OCI-LY1 (cell line): ENCODE data around the gene EFR3B.

ENCODE experiments used
- H2AFZ ChIP-seq: fragments of 200-600 bp; sonication (generic), shearing (Covaris generic); 2 replicates; pipeline ENCODE4 v1.6.0; 2014; ENCODE audit warnings: antibody characterized with exemption, mild to moderate bottlenecking, low read length
- H3F3A ChIP-seq: fragments of 200-600 bp; sonication (generic), shearing (Covaris generic); 2 replicates; pipeline ENCODE4 v1.6.0; 2014; ENCODE audit warnings: mild to moderate bottlenecking, antibody characterized with exemption, low read length, moderate library complexity; ENCODE audit not compliant: insufficient read depth
- H3K27ac ChIP-seq: fragments of 200-600 bp; sonication (generic); 2 replicates; pipeline ENCODE4 v1.5.1; 2014; ENCODE audit warnings: low read length, mixed run types, mild to moderate bottlenecking, low read depth; ENCODE audit not compliant: poor library complexity, severe bottlenecking
- H3K27me3 ChIP-seq: fragments of 200-600 bp; sonication (generic); 2 replicates; pipeline ENCODE4 v1.6.0; 2014; ENCODE audit warnings: antibody characterized with exemption, mild to moderate bottlenecking, low read length, moderate library complexity; ENCODE audit not compliant: insufficient read depth
- H3K36me3 ChIP-seq: fragments of 200-600 bp; sonication (generic); 2 replicates; pipeline ENCODE4 v1.6.1; 2014; ENCODE audit warnings: mild to moderate bottlenecking, antibody characterized with exemption, low read length, moderate library complexity, mixed read lengths; ENCODE audit not compliant: insufficient read depth
- H3K4me1 ChIP-seq: fragments of 200-600 bp; sonication (generic); 2 replicates; pipeline ENCODE4 v1.5.1; 2014; ENCODE audit warnings: mild to moderate bottlenecking, low read length, moderate library complexity; ENCODE audit not compliant: insufficient read depth, severe bottlenecking
- H3K4me2 ChIP-seq: fragments of 200-600 bp; sonication (generic), shearing (Covaris generic); 2 replicates; pipeline ENCODE4 v1.6.1; 2014; ENCODE audit warnings: low read length
- H3K4me3 ChIP-seq: fragments of 200-600 bp; sonication (generic); 2 replicates; pipeline ENCODE4 v1.5.1; 2014; ENCODE audit warnings: low read length, low read depth, mild to moderate bottlenecking, mixed read lengths; ENCODE audit not compliant: poor library complexity, severe bottlenecking
- H3K79me2 ChIP-seq: fragments of 200-600 bp; shearing (Covaris generic); 2 replicates; pipeline ENCODE4 v1.6.1; 2016; ENCODE audit warnings: mixed run types, low read length, mixed read lengths; ENCODE audit not compliant: insufficient read depth
- H3K9ac ChIP-seq: fragments of 200-600 bp; sonication (generic), shearing (Covaris generic); 2 replicates; pipeline ENCODE4 v1.6.1; 2014; ENCODE audit warnings: mild to moderate bottlenecking, low read length, mixed read lengths
- H3K9me2 ChIP-seq: fragments of 200-600 bp; sonication (generic), shearing (Covaris generic); 2 replicates; pipeline ENCODE4 v1.6.1; 2014; ENCODE audit warnings: low read depth, mild to moderate bottlenecking, low read length, mixed read lengths
- H3K9me3 ChIP-seq: fragments of 200-600 bp; shearing (Covaris generic); 2 replicates; pipeline ENCODE4 v1.6.1; 2014; ENCODE audit warnings: low read length, mixed read lengths
- H4K20me1 ChIP-seq: fragments of 200-600 bp; sonication (generic), shearing (Covaris generic); 2 replicates; pipeline ENCODE4 v1.6.0; 2016; ENCODE audit warnings: mild to moderate bottlenecking, low read length; ENCODE audit not compliant: insufficient read depth
- CTCF ChIP-seq: fragments of 200-600 bp; sonication (generic), shearing (Covaris generic); IDR thresholded peaks from 2 replicates; pipeline ENCODE4 v1.5.1; 2017; ENCODE audit warnings: mild to moderate bottlenecking, antibody characterized with exemption, low read length, moderate library complexity, mixed read lengths
- EZH2 ChIP-seq: fragments of 200-600 bp; sonication (generic), shearing (Covaris generic); IDR thresholded peaks from 2 replicates; pipeline ENCODE4 v1.8.0; 2017; ENCODE audit warnings: borderline replicate concordance, mixed run types, mild to moderate bottlenecking, antibody characterized with exemption, low read length, moderate library complexity, mixed read lengths

EFR3B gene

GRCh38 chr2:25000036-25000435 is 41.8 kb upstream of the EFR3B start:
- no peaks in the 10 kb centered on the region for H3K79me2 ChIP-seq
- no peaks in the 10 kb centered on the region for H3K9me3 ChIP-seq
- H3K27ac ChIP-seq: no peak overlapping the region
- no peaks in the 10 kb centered on the region for H3K4me1 ChIP-seq
- no peak overlapping the region for H3K9ac ChIP-seq
- no peaks in the 10 kb centered on the region for H3K9me2 ChIP-seq
- no peak overlapping the region for H3K4me2 ChIP-seq
- TF ChIP-seq EZH2: no peak
- TF ChIP-seq CTCF: no peak
- no peaks in the 10 kb centered on the region for H4K20me1 ChIP-seq
- H3K36me3 ChIP-seq: no peaks in the 10 kb centered on the region
- H2AFZ ChIP-seq: no peak overlapping the region
- no peak overlapping the region for H3K4me3 ChIP-seq
- no peaks in the 10 kb centered on the region for H3K27me3 ChIP-seq
- H3F3A ChIP-seq: no peaks in the 10 kb centered on the region

GRCh38 chr2:25000503-25001324 is 41.2 kb upstream of the EFR3B start:
- no peaks in the 10 kb centered on the region for H3K9me3 ChIP-seq
- no peaks in the 10 kb centered on the region for H3K9me2 ChIP-seq
- H3K27ac ChIP-seq: no peak overlapping the region
- H3K4me2 ChIP-seq: no peak overlapping the region
- no peaks in the 10 kb centered on the region for H3K36me3 ChIP-seq
- H2AFZ ChIP-seq: no peak overlapping the region
- TF ChIP-seq EZH2: no peak
- TF ChIP-seq CTCF: no peak
- no peaks in the 10 kb centered on the region for H3K27me3 ChIP-seq
- H4K20me1 ChIP-seq: no peaks in the 10 kb centered on the region
- no peak overlapping the region for H3K9ac ChIP-seq
- no peak overlapping the region for H3K4me3 ChIP-seq
- no peaks in the 10 kb centered on the region for H3F3A ChIP-seq
- H3K4me1 ChIP-seq: no peaks in the 10 kb centered on the region
- H3K79me2 ChIP-seq: no peaks in the 10 kb centered on the region

- TF ChIP-seq EZH2: no peak
- TF ChIP-seq CTCF: no peak
- Histone ChIP-seq H2AFZ (no peak overlapping the region), H3K4me3 (no peak overlapping the region), H3K9me2 (no peaks in the 10 kb centered on the region), H3K4me2 (no peak overlapping the region), H4K20me1 (no peaks in the 10 kb centered on the region), H3K27me3 (no peaks in the 10 kb centered on the region), H3F3A (no peaks in the 10 kb centered on the region), H3K27ac (no peak overlapping the region), H3K4me1 (no peaks in the 10 kb centered on the region), H3K9ac (no peak overlapping the region), H3K36me3 (no peaks in the 10 kb centered on the region), H3K9me3 (no peaks in the 10 kb centered on the region), H3K79me2 (no peaks in the 10 kb centered on the region)
These were observed 40.6 kb upstream of the EFR3B start for GRCh38 chr2:25001325-25001637.
